BE2C (cell line): ENCODE results near the gene MYO7B.

Source experiments
- DNase-seq: peaks from one replicate; pipeline ENCODE4 v3.0.0-alpha.2; 2020
- H3K27me3 ChIP-seq: fragments of 250-450 bp; sonication (Bioruptor Pico); 2 replicates; pipeline ENCODE4 v1.5.1; 2020; ENCODE audit warnings: mild to moderate bottlenecking
- H3K36me3 ChIP-seq: fragments of 250-450 bp; sonication (Bioruptor Pico); 2 replicates; pipeline ENCODE4 v1.5.1; 2020; ENCODE audit warnings: mild to moderate bottlenecking
- H3K4me1 ChIP-seq: fragments of 250-450 bp; sonication (Bioruptor Pico); 2 replicates; pipeline ENCODE4 v1.5.1; 2020
- H3K4me3 ChIP-seq: 2 replicates; pipeline ENCODE4 v1.5.1; 2011; ENCODE audit warnings: low read depth, low read length
- H3K9me3 ChIP-seq: fragments of 250-450 bp; sonication (Bioruptor Pico); 2 replicates; pipeline ENCODE4 v1.5.1; 2020
- TF ChIP-seq, protein P1 (sequence below): IDR thresholded peaks from 2 replicates; pipeline ENCODE4 v1.5.1; 2012; ENCODE audit warnings: mild to moderate bottlenecking, low read depth, low read length

Gene MYO7B

DNA sequence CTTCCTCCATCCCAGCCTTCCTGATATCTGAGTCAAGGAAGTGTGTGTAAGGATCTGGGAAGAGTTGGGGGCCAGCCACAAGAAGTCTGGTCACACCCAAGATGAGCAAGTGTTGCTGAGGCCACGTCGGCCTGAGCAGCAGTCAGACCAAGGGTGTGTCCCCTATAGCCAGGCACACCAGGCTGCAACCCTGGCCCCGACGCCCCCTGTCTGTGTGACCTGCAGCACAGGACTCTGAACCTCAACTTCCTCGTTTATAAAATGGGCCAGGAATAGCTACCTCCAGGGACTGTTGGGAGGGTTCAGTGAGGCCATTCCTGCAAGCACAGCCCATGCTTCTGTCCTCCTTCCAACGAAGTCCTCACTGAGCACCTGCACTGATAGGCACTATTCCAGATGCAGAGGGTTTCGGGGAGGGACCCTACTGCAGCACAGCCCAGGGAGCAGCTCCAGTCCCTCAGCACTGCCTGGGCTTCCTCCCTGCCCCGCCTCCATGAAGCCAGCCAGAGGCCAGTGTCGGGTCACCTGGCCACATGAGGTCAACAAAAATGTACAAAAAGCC is 126.5 kb downstream of the MYO7B start:
- Histone ChIP-seq H3K4me3 (no peak overlapping the region), H3K27me3 (peaks cover 18% of the 10 kb centered on the region), H3K4me1 (no peaks in the 10 kb centered on the region), H3K9me3 (no peaks in the 10 kb centered on the region), H3K36me3 (no peaks in the 10 kb centered on the region)
- TF ChIP-seq, protein P1, sequence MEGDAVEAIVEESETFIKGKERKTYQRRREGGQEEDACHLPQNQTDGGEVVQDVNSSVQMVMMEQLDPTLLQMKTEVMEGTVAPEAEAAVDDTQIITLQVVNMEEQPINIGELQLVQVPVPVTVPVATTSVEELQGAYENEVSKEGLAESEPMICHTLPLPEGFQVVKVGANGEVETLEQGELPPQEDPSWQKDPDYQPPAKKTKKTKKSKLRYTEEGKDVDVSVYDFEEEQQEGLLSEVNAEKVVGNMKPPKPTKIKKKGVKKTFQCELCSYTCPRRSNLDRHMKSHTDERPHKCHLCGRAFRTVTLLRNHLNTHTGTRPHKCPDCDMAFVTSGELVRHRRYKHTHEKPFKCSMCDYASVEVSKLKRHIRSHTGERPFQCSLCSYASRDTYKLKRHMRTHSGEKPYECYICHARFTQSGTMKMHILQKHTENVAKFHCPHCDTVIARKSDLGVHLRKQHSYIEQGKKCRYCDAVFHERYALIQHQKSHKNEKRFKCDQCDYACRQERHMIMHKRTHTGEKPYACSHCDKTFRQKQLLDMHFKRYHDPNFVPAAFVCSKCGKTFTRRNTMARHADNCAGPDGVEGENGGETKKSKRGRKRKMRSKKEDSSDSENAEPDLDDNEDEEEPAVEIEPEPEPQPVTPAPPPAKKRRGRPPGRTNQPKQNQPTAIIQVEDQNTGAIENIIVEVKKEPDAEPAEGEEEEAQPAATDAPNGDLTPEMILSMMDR: no peak
- DNase-seq: no peak

DNA sequence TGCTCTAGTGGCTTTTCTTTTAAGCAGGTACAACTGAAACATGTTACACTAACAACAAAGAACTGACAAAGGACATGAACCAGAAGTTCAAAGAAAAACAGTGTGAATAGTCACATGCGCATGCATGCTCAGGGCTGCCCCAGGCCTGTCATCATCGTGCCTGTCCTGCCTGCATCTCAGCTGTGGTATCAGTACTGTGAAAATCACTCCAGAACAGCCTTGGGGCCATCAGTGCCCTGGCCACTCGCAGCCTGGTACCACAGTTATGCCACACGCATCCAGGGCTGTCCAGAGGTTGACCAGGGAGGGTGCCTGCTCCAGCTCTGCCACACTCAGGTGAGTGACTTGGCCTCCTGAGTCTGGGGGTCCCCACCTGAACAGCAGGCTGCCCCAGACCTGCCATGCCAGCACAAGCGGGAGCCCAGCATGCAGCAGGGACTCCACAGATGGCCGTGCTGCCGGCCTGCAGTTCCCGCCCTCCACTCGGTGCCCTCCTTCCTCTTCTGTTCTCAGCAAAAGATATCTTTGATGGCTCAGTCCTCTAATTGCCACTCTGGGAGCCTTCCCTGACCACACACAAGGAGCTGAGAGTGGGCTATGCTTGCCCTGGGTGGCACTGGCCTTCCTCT is 127.6 kb downstream of the MYO7B start:
- DNase-seq: no peak
- no peaks in the 10 kb centered on the region for H3K9me3 ChIP-seq
- H3K27me3 ChIP-seq: peaks cover 18% of the 10 kb centered on the region
- TF ChIP-seq, protein P1: no peak
- H3K36me3 ChIP-seq: no peaks in the 10 kb centered on the region
- no peaks in the 10 kb centered on the region for H3K4me1 ChIP-seq
- H3K4me3 ChIP-seq: no peak overlapping the region

DNA sequence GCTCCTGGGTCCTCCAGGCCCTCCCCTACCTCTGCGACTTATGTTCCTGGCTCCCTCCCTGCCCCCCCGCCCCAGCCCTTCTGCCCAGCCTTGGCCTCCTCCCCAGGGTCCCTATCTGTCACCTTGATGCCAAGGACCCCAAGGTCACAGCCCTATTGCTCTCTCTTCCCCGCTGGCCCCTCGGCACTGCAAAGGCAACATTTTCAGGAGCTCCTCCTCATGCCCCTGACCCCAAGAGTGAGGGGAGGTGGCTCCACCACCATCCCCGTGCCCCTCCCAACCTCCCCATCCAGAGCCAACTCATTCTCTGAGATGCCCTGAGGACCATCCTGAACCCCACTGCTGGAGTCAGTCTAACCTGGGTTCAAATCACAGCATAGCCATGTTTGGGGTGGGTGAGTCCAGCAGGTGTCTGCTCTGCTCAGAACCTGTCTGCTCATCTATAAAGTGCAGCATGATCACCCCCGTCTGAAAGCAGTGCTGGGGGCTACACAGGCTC is 128.1 kb downstream of the MYO7B start:
- TF ChIP-seq, protein P1: no peak
- H3K36me3 ChIP-seq: no peaks in the 10 kb centered on the region
- H3K4me3 ChIP-seq: no peak overlapping the region
- H3K9me3 ChIP-seq: no peaks in the 10 kb centered on the region
- H3K27me3 ChIP-seq: peaks cover 18% of the 10 kb centered on the region
- DNase-seq: no peak
- H3K4me1 ChIP-seq: no peaks in the 10 kb centered on the region

DNA sequence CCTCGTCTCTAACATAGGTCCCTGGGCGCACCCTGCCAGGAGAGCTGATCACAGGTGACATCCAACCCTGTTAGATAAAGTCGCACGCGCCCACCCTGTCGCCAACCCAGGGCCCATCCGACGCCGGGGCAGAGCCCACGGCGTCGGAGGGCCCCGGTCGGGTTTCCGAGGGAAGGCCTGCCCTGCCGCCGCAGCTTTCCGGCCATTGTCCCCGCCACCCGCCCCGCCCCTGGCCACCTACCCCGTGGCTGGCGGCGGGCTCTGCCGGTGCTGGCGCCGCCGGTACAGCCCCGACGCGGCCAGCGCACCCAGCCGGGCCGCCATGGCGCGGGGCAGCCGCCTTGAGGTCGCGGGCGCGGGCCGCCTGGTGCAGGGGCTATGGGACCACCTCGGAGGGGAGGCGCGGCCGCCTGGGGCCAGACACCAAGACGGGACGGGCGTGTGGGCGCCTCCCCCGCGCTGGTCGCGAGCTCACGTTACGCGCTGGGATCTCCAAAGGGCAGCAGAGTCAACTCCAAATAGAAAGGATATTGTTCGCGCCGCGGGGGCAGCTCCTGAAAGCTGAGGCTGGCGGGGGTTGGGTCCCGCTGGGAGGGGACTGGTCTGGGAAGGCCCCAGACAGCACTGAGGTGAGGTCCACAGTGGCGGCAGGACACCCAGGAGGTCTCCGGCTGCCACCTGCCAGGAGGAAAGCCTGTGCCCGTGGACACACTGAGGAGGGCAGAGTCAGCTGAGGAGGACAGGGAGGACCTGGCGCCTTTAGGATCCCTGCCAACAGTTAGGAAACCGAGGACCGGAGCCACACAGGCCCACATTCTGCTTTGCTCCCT is 128.8 kb downstream of the MYO7B start:
- Histone ChIP-seq H3K9me3 (no peaks in the 10 kb centered on the region), H3K4me3 (no peak overlapping the region), H3K27me3 (peaks cover 18% of the 10 kb centered on the region), H3K36me3 (no peaks in the 10 kb centered on the region), H3K4me1 (no peaks in the 10 kb centered on the region)
- TF ChIP-seq, protein P1: no peak
- no peak for DNase-seq

DNA sequence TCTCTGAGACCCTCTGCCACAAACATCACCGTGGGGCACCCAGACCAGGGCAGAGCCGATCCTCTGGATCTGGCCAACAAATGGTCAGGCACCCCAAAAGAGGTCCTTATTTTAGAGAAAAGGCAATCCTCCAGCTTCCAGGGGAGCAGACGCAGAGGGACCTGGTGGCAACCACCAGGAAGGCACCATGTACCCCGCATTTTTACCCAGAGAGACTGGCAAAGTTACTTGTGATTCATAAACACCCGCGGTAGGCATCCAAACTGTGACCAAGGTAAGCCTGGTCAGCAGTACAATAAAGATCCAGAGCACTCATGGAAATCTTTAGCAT is 129.4 kb downstream of the MYO7B start:
- Histone ChIP-seq H3K27me3 (peaks cover 18% of the 10 kb centered on the region), H3K4me1 (no peaks in the 10 kb centered on the region), H3K4me3 (no peak overlapping the region), H3K9me3 (no peaks in the 10 kb centered on the region), H3K36me3 (no peaks in the 10 kb centered on the region)
- DNase-seq: no peak
- TF ChIP-seq, protein P1: no peak
